Smooth muscle cell (in vitro differentiated cells): ENCODE measurements around the gene ENGASE. TPM values are rescaled to one million over a fixed set of nuclear protein-coding genes. Genes with fewer than 3 reads are reported as not detected.
A peak's percentile ranks its signal among the peaks of the same experiment; 100 is the strongest.
"Not testable (repeated sequence)": the region's sequence is repeated elsewhere in the genome, so short reads cannot be mapped to it uniquely, and the experiment has no call there.

ENCODE experiments used
- DNase-seq: peaks from one replicate; lab custom pipeline; 2025; ENCODE audit not compliant: unreplicated experiment; lab: John Stamatoyannopoulos, UW
- H2AFZ ChIP-seq: fragments of 200-600 bp; sonication (generic); 2 replicates; pipeline ENCODE4 v1.6.0; 2016; ENCODE audit warnings: antibody characterized with exemption, low read depth, mild to moderate bottlenecking
- H3F3A ChIP-seq: fragments of 200-600 bp; sonication (generic); 2 replicates; pipeline ENCODE4 v1.6.0; 2017; ENCODE audit warnings: antibody characterized with exemption, low read depth
- H3K27ac ChIP-seq: fragments of 200-600 bp; sonication (generic); 2 replicates; pipeline ENCODE4 v1.5.1; 2016; ENCODE audit warnings: low read depth, mild to moderate bottlenecking
- H3K27me3 ChIP-seq: fragments of 200-600 bp; sonication (generic); 2 replicates; pipeline ENCODE4 v1.6.1; 2016; ENCODE audit warnings: low read depth, mild to moderate bottlenecking
- H3K36me3 ChIP-seq: fragments of 200-600 bp; sonication (generic); 2 replicates; pipeline ENCODE4 v1.5.1; 2016; ENCODE audit warnings: low read depth
- H3K4me1 ChIP-seq: fragments of 200-600 bp; sonication (generic); 2 replicates; pipeline ENCODE4 v1.5.1; 2016; ENCODE audit warnings: low read depth
- H3K4me2 ChIP-seq: fragments of 200-600 bp; sonication (generic); 2 replicates; pipeline ENCODE4 v1.6.0; 2016; ENCODE audit warnings: mild to moderate bottlenecking
- H3K4me3 ChIP-seq: fragments of 200-600 bp; sonication (generic); 2 replicates; pipeline ENCODE4 v1.5.1; 2016; ENCODE audit warnings: mild to moderate bottlenecking
- H3K79me2 ChIP-seq: fragments of 200-600 bp; sonication (generic); 2 replicates; pipeline ENCODE4 v1.6.0; 2016; ENCODE audit warnings: low read depth, mild to moderate bottlenecking
- H3K9ac ChIP-seq: fragments of 200-600 bp; sonication (generic); 2 replicates; pipeline ENCODE4 v1.6.0; 2016; ENCODE audit warnings: low read depth
- H3K9me3 ChIP-seq: fragments of 200-600 bp; sonication (generic); replicated peaks from 2 replicates; pipeline ENCODE4 v1.5.1; 2016; ENCODE audit warnings: low read depth
- H4K20me1 ChIP-seq: fragments of 200-600 bp; sonication (generic); 2 replicates; pipeline ENCODE4 v1.6.0; 2016; ENCODE audit warnings: low read depth
- WGBS: methylation state at CpG from one replicate; pipeline ENCODE4 v1.1.7; 2016; ENCODE audit warnings: low lambda C conversion rate; 5-methylcytosine and 5-hydroxymethylcytosine counted together
- polyA plus RNA-seq: library from polyadenylated mRNA; unstranded; fragments of >200 nt; fragmentation: Nextera tagmentation; extraction: Ambion mirVana; gene quantifications from 2 replicates; pipeline ENCODE4 v1.2.1, GENCODE V29; 2016
- total RNA-seq: library from RNA; depleted of rRNA; stranded (reverse); fragments of >200 nt; gene quantifications from 2 replicates; pipeline ENCODE4 v1.2.3, GENCODE V29; 2014
- TF ChIP-seq, protein P1 (sequence below): fragments of 200-600 bp; sonication (generic); IDR thresholded peaks from 2 replicates; pipeline ENCODE4 v1.5.1; 2017; ENCODE audit warnings: borderline replicate concordance, mild to moderate bottlenecking, antibody characterized with exemption; ENCODE audit not compliant: insufficient read depth, poor library complexity, severe bottlenecking

ENGASE gene
- total and polyA plus RNA-seq, 2 experiments from 2014 or later: 3.8 to 9.6 TPM

DNA sequence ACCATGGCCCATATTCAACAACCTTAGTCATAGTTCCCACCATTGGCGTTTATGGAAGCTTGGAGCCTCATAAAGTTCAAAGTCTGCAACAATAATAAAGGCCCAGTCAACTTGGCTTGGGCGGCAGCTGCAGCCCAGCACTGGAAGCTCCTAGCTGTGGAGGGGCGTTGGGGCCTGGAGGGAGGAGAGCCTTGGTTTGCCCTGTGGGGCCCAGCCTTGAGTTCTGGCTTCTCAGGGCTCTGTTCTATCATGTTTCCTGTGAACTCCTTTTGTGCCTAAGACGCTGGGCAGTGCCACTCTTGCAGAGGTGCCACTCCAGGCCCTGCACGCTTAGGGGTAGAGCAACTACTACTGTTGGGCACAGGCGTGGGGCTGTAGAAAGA is 927 bp upstream of the ENGASE start:
- no peak for DNase-seq
- no peaks in the 10 kb centered on the region for H3K79me2 ChIP-seq
- no peaks in the 10 kb centered on the region for H4K20me1 ChIP-seq
- H3K4me2 ChIP-seq: no peak overlapping the region
- peaks cover 6% of the 10 kb centered on the region for H3K4me1 ChIP-seq
- H3K9ac ChIP-seq: no peak overlapping the region
- 91% methylated on average over 6 of the region's 6 CpGs for WGBS
- H3F3A ChIP-seq: no peaks in the 10 kb centered on the region
- no peak overlapping the region for H2AFZ ChIP-seq
- TF ChIP-seq, protein P1, sequence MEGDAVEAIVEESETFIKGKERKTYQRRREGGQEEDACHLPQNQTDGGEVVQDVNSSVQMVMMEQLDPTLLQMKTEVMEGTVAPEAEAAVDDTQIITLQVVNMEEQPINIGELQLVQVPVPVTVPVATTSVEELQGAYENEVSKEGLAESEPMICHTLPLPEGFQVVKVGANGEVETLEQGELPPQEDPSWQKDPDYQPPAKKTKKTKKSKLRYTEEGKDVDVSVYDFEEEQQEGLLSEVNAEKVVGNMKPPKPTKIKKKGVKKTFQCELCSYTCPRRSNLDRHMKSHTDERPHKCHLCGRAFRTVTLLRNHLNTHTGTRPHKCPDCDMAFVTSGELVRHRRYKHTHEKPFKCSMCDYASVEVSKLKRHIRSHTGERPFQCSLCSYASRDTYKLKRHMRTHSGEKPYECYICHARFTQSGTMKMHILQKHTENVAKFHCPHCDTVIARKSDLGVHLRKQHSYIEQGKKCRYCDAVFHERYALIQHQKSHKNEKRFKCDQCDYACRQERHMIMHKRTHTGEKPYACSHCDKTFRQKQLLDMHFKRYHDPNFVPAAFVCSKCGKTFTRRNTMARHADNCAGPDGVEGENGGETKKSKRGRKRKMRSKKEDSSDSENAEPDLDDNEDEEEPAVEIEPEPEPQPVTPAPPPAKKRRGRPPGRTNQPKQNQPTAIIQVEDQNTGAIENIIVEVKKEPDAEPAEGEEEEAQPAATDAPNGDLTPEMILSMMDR: no peak
- no peak overlapping the region for H3K27ac ChIP-seq
- H3K9me3 ChIP-seq: no peaks in the 10 kb centered on the region
- H3K36me3 ChIP-seq: no peaks in the 10 kb centered on the region
- no peak overlapping the region for H3K4me3 ChIP-seq
- H3K27me3 ChIP-seq: no peaks in the 10 kb centered on the region

DNA sequence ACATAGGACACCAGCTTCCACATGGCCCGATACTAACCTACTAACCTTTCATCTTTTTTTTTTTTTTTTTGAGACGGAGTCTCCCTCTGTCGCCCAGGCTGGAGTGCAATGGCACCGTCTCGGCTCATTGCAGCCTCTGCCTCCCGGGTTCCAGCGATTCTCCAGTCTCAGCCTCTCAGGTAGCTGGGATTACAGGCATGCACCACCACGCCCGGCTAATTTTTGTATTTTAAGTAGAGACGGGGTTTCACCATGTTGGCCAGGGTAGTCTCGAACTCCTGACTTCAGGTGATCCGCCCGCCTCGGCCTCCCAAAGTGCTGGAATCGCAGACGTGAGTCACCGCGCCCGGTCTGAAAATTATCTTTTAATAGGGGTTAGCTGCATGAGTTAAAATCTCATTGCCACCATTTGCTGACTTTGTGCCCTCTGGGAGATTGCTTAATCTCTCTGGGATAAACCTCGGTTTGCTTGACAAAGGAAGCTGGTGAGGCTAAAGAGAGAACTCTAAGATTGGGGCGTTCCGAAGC is 439 bp upstream of the ENGASE start:
- H3K4me3 ChIP-seq: peak overlapping the region; percentile 65
- not testable (repeated sequence) for H3K9me3 ChIP-seq, DNase-seq, H3K27ac ChIP-seq, H3K9ac ChIP-seq, H3F3A ChIP-seq, H3K36me3 ChIP-seq, H4K20me1 ChIP-seq, H3K4me1 ChIP-seq, H3K27me3 ChIP-seq, H3K79me2 ChIP-seq
- H2AFZ ChIP-seq: peak overlapping the region; percentile 48
- H3K4me2 ChIP-seq: peak overlapping the region; percentile 52
- WGBS: 69% methylated on average over 22 of the region's 22 CpGs

DNA sequence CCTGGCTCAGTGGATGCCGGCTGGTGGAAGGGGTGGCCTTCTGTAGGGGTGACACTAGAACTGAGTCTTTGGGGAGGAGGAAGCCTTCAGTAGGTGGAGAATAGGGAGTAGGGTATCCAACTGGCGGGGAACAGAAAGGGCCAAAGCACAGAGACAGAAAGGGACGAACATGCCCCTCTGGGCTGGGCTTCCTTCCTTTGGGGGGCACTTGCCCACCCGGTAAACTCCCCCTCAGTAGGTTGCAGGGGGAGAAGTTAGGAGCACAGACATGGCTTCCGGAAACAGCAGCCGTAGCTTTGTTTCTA is 774 bp downstream of the ENGASE start:
- DNase-seq: no peak
- no peaks in the 10 kb centered on the region for H3K9me3 ChIP-seq
- no peaks in the 10 kb centered on the region for H4K20me1 ChIP-seq
- TF ChIP-seq, protein P1: no peak
- no peaks in the 10 kb centered on the region for H3K27me3 ChIP-seq
- H2AFZ ChIP-seq: peak overlapping the region; percentile 46
- no peaks in the 10 kb centered on the region for H3F3A ChIP-seq
- H3K4me2 ChIP-seq: peak overlapping the region; percentile 89
- H3K79me2 ChIP-seq: no peaks in the 10 kb centered on the region
- H3K4me1 ChIP-seq: peaks cover 6% of the 10 kb centered on the region
- peak overlapping the region; percentile 65 for H3K4me3 ChIP-seq
- H3K9ac ChIP-seq: peak overlapping the region; percentile 61
- no peak overlapping the region for H3K27ac ChIP-seq
- no peaks in the 10 kb centered on the region for H3K36me3 ChIP-seq
- WGBS: 61% methylated on average over 6 of the region's 6 CpGs

DNA sequence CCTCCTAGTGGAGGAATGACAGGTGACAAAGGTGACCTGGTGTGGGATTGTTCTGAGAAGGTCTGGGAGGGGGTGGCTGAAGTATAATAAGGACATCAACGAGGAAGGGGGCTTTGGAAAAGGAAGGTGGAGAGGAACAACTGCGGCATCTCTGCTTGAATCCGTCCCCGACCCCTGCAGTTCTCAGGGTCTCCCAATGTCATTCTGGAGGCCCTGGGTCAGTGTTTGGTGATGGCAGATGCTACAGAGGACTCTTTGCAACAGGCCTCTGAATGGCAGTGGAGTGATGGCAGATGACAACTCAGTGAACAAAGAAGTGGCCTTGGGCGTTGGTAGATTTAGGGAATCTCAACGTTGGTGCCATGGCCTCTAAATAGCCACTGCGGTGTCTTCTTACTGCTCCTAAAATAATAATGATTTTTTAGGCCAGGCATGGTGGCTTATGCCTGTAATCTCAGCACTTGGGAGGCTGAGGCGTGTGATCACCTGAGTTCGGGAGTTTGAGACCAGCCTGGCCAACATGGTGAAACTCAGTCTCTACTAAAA is 1.3 kb downstream of the ENGASE start:
- Histone ChIP-seq H3K4me2 (peak overlapping the region; percentile 89), H4K20me1 (no peaks in the 10 kb centered on the region), H3K9me3 (no peaks in the 10 kb centered on the region), H3K27me3 (no peaks in the 10 kb centered on the region), H3K4me3 (peak overlapping the region; percentile 65), H3K36me3 (no peaks in the 10 kb centered on the region), H3K4me1 (peaks cover 6% of the 10 kb centered on the region), H3F3A (no peaks in the 10 kb centered on the region), H3K9ac (no peak overlapping the region), H3K79me2 (no peaks in the 10 kb centered on the region), H3K27ac (no peak overlapping the region), H2AFZ (peak overlapping the region; percentile 46)
- no peak for DNase-seq
- TF ChIP-seq, protein P1: no peak
- 92% methylated on average over 9 of the region's 9 CpGs for WGBS
